ENCODE data around the gene RNF215. TPM values are rescaled to one million over a fixed set of nuclear protein-coding genes. Genes with fewer than 3 reads are reported as not detected.

Gene RNF215
- total and polyA plus RNA-seq, 2 experiments from 2014 or later, result 7.2 to 18.1 TPM

GRCh38 chr22:30332994-30333706 is 54.1 kb downstream of the RNF215 start:
- WGBS (ENCODE audit: low lambda C conversion rate, missing lambda C conversion rate), result 94% methylated on average over 2 of the region's 2 CpGs
- TF ChIP-seq EZH2 (IDR thresholded peaks at IDR 0.05; ENCODE audit: borderline replicate concordance), result no peak
- TF ChIP-seq, protein P1, sequence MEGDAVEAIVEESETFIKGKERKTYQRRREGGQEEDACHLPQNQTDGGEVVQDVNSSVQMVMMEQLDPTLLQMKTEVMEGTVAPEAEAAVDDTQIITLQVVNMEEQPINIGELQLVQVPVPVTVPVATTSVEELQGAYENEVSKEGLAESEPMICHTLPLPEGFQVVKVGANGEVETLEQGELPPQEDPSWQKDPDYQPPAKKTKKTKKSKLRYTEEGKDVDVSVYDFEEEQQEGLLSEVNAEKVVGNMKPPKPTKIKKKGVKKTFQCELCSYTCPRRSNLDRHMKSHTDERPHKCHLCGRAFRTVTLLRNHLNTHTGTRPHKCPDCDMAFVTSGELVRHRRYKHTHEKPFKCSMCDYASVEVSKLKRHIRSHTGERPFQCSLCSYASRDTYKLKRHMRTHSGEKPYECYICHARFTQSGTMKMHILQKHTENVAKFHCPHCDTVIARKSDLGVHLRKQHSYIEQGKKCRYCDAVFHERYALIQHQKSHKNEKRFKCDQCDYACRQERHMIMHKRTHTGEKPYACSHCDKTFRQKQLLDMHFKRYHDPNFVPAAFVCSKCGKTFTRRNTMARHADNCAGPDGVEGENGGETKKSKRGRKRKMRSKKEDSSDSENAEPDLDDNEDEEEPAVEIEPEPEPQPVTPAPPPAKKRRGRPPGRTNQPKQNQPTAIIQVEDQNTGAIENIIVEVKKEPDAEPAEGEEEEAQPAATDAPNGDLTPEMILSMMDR (IDR thresholded peaks at IDR 0.05; ENCODE audit: poor library complexity), result no peak
- TF ChIP-seq EZH2phosphoT487 (IDR thresholded peaks at IDR 0.05; ENCODE audit: low read depth, severe bottlenecking, unreplicated experiment), result no peak
- no peak for DNase-seq (ENCODE audit: low spot score)
- no peaks in the 10 kb centered on the region for H3K27me3 ChIP-seq
- no peak overlapping the region for H3K27ac ChIP-seq
- no peak overlapping the region for H2AFZ ChIP-seq
- H3K4me3 ChIP-seq, result no peak overlapping the region
- H3K36me3 ChIP-seq (replicated peaks; ENCODE audit: insufficient read depth, low read depth), result no peaks in the 10 kb centered on the region
- H3K9me2 ChIP-seq (replicated peaks; ENCODE audit: insufficient read depth), result no peaks in the 10 kb centered on the region
- H3K79me2 ChIP-seq, result no peaks in the 10 kb centered on the region
- H3K4me2 ChIP-seq, result no peak overlapping the region
- H4K20me1 ChIP-seq (ENCODE audit: insufficient read depth, poor library complexity, severe bottlenecking), result no peaks in the 10 kb centered on the region
- peaks cover 5% of the 10 kb centered on the region for H3K4me1 ChIP-seq (ENCODE audit: insufficient read depth)
- H3K9me3 ChIP-seq (ENCODE audit: low read depth), result no peaks in the 10 kb centered on the region

- Histone ChIP-seq H3K27ac (no peak overlapping the region), H3K9me3 (ENCODE audit: low read depth) (no peaks in the 10 kb centered on the region), H3K4me3 (no peak overlapping the region), H3K36me3 (replicated peaks; ENCODE audit: insufficient read depth, low read depth) (no peaks in the 10 kb centered on the region), H3K79me2 (no peaks in the 10 kb centered on the region), H3K9me2 (replicated peaks; ENCODE audit: insufficient read depth) (no peaks in the 10 kb centered on the region), H4K20me1 (ENCODE audit: insufficient read depth, poor library complexity, severe bottlenecking) (no peaks in the 10 kb centered on the region), H3K27me3 (no peaks in the 10 kb centered on the region), H3K4me1 (ENCODE audit: insufficient read depth) (peaks cover 10% of the 10 kb centered on the region), H3K4me2 (no peak overlapping the region), H2AFZ (no peak overlapping the region)
- TF ChIP-seq EZH2 (IDR thresholded peaks at IDR 0.05; ENCODE audit: borderline replicate concordance) (no peak), EZH2phosphoT487 (IDR thresholded peaks at IDR 0.05; ENCODE audit: low read depth, severe bottlenecking, unreplicated experiment) (no peak)
- TF ChIP-seq, protein P1 (IDR thresholded peaks at IDR 0.05; ENCODE audit: poor library complexity), result no peak
- DNase-seq (ENCODE audit: low spot score), result no peak
- WGBS (ENCODE audit: low lambda C conversion rate, missing lambda C conversion rate), result 93% methylated on average over 5 of the region's 5 CpGs
These were observed 54.7 kb downstream of the RNF215 start for GRCh38 chr22:30332551-30332950.

Small RNA genes lying within 50 kb of the gene (small RNA-seq; reads per million reads assigned to genes)
- gene AC004832.3 (not detected), gene RNU6-564P (not detected)

Other genes with a start within 250 kb of the RNF215 start
- 13.4 and 21.1 TPM in 2 replicates for gene LIF, start 140.7 kb downstream of the RNF215 start, total RNA-seq
- gene LIF, start 140.7 kb downstream of the RNF215 start, polyA plus RNA-seq, result 8.2 and 14.8 TPM in 2 replicates
- gene OSM, start 120.6 kb downstream of the RNF215 start, total RNA-seq, result 0.48 and 1.5 TPM in 2 replicates
- gene OSM, start 120.6 kb downstream of the RNF215 start, polyA plus RNA-seq, result not detected in 2 replicates
- 30.9 and 48.0 TPM in 2 replicates for gene CASTOR1, start 97.9 kb downstream of the RNF215 start, total RNA-seq
- 43.5 and 53.5 TPM in 2 replicates for gene CASTOR1, start 97.9 kb downstream of the RNF215 start, polyA plus RNA-seq
- gene TBC1D10A, start 60.5 kb downstream of the RNF215 start, total RNA-seq, result 15.7 and 23.4 TPM in 2 replicates
- 38.7 and 39.9 TPM in 2 replicates for gene TBC1D10A, start 60.5 kb downstream of the RNF215 start, polyA plus RNA-seq
- 45.8 and 48.6 TPM in 2 replicates for gene SF3A1, start 30.5 kb downstream of the RNF215 start, total RNA-seq
- gene SF3A1, start 30.5 kb downstream of the RNF215 start, polyA plus RNA-seq, result 82.5 and 84.6 TPM in 2 replicates
- gene CCDC157, start 30.4 kb downstream of the RNF215 start, total RNA-seq, result 4.1 and 5.3 TPM in 2 replicates
- 5.4 TPM in 2 replicates for gene CCDC157, start 30.4 kb downstream of the RNF215 start, polyA plus RNA-seq
- gene SEC14L2, start 9.6 kb upstream of the RNF215 start, total RNA-seq, result 3.9 and 9.9 TPM in 2 replicates
- 9.0 and 10.9 TPM in 2 replicates for gene SEC14L2, start 9.6 kb upstream of the RNF215 start, polyA plus RNA-seq
- 10.3 and 16.3 TPM in 2 replicates for gene MTFP1, start 38.4 kb upstream of the RNF215 start, total RNA-seq
- 22.3 and 24.3 TPM in 2 replicates for gene MTFP1, start 38.4 kb upstream of the RNF215 start, polyA plus RNA-seq
- not detected in 2 replicates for gene SEC14L3, start 84.6 kb upstream of the RNF215 start, total RNA-seq
- not detected in 2 replicates for gene SEC14L3, start 84.6 kb upstream of the RNF215 start, polyA plus RNA-seq
- gene SEC14L4, start 118.3 kb upstream of the RNF215 start, total RNA-seq, result not detected in 2 replicates
- not detected in 2 replicates for gene SEC14L4, start 118.3 kb upstream of the RNF215 start, polyA plus RNA-seq
- 0.07 and 0.36 TPM in 2 replicates for gene SEC14L6, start 159.3 kb upstream of the RNF215 start, total RNA-seq
- gene SEC14L6, start 159.3 kb upstream of the RNF215 start, polyA plus RNA-seq, result 0.39 TPM in 1 of 2 replicates, not detected in the other
- gene GAL3ST1, start 187.3 kb upstream of the RNF215 start, total RNA-seq, result 11.4 and 13.0 TPM in 2 replicates
- gene GAL3ST1, start 187.3 kb upstream of the RNF215 start, polyA plus RNA-seq, result 17.1 and 25.5 TPM in 2 replicates
- 42.4 and 45.8 TPM in 2 replicates for gene PES1, start 204.5 kb upstream of the RNF215 start, total RNA-seq
- gene PES1, start 204.5 kb upstream of the RNF215 start, polyA plus RNA-seq, result 54.7 and 59.5 TPM in 2 replicates
- gene TCN2, start 219.8 kb upstream of the RNF215 start, total RNA-seq, result 26.2 and 28.8 TPM in 2 replicates
- gene TCN2, start 219.8 kb upstream of the RNF215 start, polyA plus RNA-seq, result 35.5 and 39.3 TPM in 2 replicates
- gene SLC35E4, start 248.4 kb upstream of the RNF215 start, total RNA-seq, result 1.4 and 3.1 TPM in 2 replicates
- 5.5 and 5.8 TPM in 2 replicates for gene SLC35E4, start 248.4 kb upstream of the RNF215 start, polyA plus RNA-seq

Measured in hepatocyte (in vitro differentiated cells).